SIG-M5 treated with dmso at 0.1 percent for 504 hours (cell line): ENCODE measurements around the gene HOXD4.

Source experiments
- DNase-seq: peaks from one replicate; lab custom pipeline; 2025; ENCODE audit not compliant: unreplicated experiment; lab: John Stamatoyannopoulos, UW

Gene HOXD4

GRCh38 chr2:176126929-176127773 is 24.2 kb upstream of the HOXD4 start:
- DNase-seq = no peak

GRCh38 chr2:176127774-176128072 is 23.6 kb upstream of the HOXD4 start:
- no peak for DNase-seq

- DNase-seq = no peak
These were observed 23.0 kb upstream of the HOXD4 start for GRCh38 chr2:176128172-176128981.

- no peak for DNase-seq
These were observed 22.2 kb upstream of the HOXD4 start, which contains the start of gene HOXD8 for GRCh38 chr2:176128982-176129796. Gene HOXD8, plus strand, starts transcription at chr2:176129705. Its CDS starts 662 bp downstream, at chr2:176130367.

GRCh38 chr2:176129813-176130146 is 21.6 kb upstream of the HOXD4 start:
- DNase-seq = no peak

- no peak for DNase-seq
These were observed 21.0 kb upstream of the HOXD4 start for GRCh38 chr2:176130147-176130956.

- DNase-seq = no peak
These were observed 20.1 kb upstream of the HOXD4 start for GRCh38 chr2:176130957-176131847.

- no peak for DNase-seq
These were observed 19.5 kb upstream of the HOXD4 start for GRCh38 chr2:176131848-176132158.

GRCh38 chr2:176132205-176133171 is 18.9 kb upstream of the HOXD4 start:
- DNase-seq = no peak

GRCh38 chr2:176133389-176133788 is 18.0 kb upstream of the HOXD4 start:
- DNase-seq = no peak

- no peak for DNase-seq
These were observed 17.3 kb upstream of the HOXD4 start for GRCh38 chr2:176134035-176134434.

- DNase-seq = no peak
These were observed 16.3 kb upstream of the HOXD4 start for GRCh38 chr2:176135035-176135440.

- DNase-seq = no peak
These were observed 14.7 kb upstream of the HOXD4 start for GRCh38 chr2:176136374-176137251.

GRCh38 chr2:176137252-176137580 is 14.1 kb upstream of the HOXD4 start:
- no peak for DNase-seq

- DNase-seq = no peak
These were observed 13.4 kb upstream of the HOXD4 start for GRCh38 chr2:176137906-176138305.

GRCh38 chr2:176138526-176138922 is 12.8 kb upstream of the HOXD4 start:
- DNase-seq = no peak

GRCh38 chr2:176138923-176139660 is 12.3 kb upstream of the HOXD4 start:
- DNase-seq = no peak
